PFSK-1 (cell line): ENCODE results near the gene SLIT3.

Source experiments
- POLR2AphosphoS5 ChIP-seq: IDR thresholded peaks from 2 replicates; pipeline ENCODE4 v1.6.1; 2012; ENCODE audit warnings: low read depth, mild to moderate bottlenecking, control low read depth, low read length, moderate library complexity
- REST ChIP-seq, 2 experiments: IDR thresholded peaks; 2 replicates each; pipeline versions ENCODE4 v1.6.1 to v1.8.0; 2011 to 2012; ENCODE audit warnings: low read depth in 2 of 2, low read length in 2 of 2, control low read depth in 1 of 2, inconsistent platforms in 1 of 2, mild to moderate bottlenecking in 1 of 2, moderate library complexity in 1 of 2; ENCODE audit not compliant: insufficient read depth in 1 of 2
- SIN3A ChIP-seq: IDR thresholded peaks from 2 replicates; pipeline ENCODE4 v1.6.1; 2012; ENCODE audit warnings: mild to moderate bottlenecking, low read length, moderate library complexity, borderline replicate concordance; ENCODE audit not compliant: insufficient read depth
- TAF1 ChIP-seq: IDR thresholded peaks from 2 replicates; pipeline ENCODE4 v1.6.1; 2012; ENCODE audit warnings: low read length, control low read depth, borderline replicate concordance; ENCODE audit not compliant: insufficient read depth

GRCh38 chr5:169328401-169328800 lies 27.5 kb upstream of the SLIT3 start:
- TF ChIP-seq POLR2AphosphoS5 (no peak), TAF1 (no peak), SIN3A (no peak), REST (IDR thresholded peaks at IDR 0.05; ENCODE audit: insufficient read depth in 1 of 2, low read depth in 2 of 2, low read length in 2 of 2) (no peak)
